Measurements from ENCODE around the gene AK5. TPM values are rescaled to one million over a fixed set of nuclear protein-coding genes. Genes with fewer than 3 reads are reported as not detected.
"Not testable (repeated sequence)": the region's sequence is repeated elsewhere in the genome, so short reads cannot be mapped to it uniquely, and the experiment has no call there.

AK5 gene
- total RNA-seq, 2 experiments from 2014 or later, result 1.6 to 2.2 TPM

DNA sequence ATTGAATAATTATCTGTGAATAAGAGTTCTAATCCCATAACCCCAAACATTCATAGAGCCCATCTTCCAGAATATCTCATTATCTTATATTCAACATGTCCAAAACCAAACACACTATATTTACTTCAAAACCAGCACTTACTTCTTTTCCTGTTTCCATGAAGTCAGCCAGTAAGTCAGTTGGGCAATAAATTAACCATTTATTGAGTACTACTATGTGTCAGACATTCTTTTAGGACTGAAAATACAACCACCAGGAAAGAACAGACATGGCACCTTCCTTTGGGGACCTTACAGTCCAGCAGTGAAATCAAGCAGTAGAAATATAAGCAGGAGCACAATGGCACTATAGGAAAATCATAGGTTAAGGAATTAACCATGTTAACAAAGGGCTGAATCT is 8.8 kb downstream of the AK5 start:
- ChIA-PET CTCF (no interaction called here), POLR2A (no interaction called here)
- intact Hi-C loops (cut with micrococcal nuclease), result no loop called here
- Mint-ChIP-seq H3K4me1 (ENCODE audit: low read depth) (no peaks in the 10 kb centered on the region), H3K9me3 (no peaks in the 10 kb centered on the region), H3K36me3 (no peaks in the 10 kb centered on the region), H3K27me3 (no peaks in the 10 kb centered on the region), H3K27ac (no peak overlapping the region), H3K4me3 (no peak overlapping the region)
- no peak for DNase-seq

DNA sequence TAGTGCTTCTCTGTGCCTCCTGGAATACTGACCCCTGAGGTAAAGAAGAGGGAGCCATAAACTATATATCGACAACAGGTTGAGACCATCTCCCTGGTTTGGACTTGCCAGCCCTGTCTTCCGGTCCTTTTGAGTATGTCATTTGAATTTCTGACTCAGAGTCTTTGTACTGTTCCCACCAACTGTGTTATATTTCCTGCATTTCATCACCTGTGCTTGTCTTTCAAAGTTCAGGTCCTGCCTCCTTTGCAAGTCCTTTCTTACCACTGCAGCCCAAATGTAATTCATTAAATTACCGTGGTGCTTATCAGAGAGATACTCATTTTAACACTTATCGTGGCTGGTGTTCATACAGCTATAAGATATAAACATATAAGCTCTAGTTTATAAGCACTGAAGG is 10.7 kb downstream of the AK5 start:
- H3K4me3 Mint-ChIP-seq, result no peak overlapping the region
- no peaks in the 10 kb centered on the region for H3K9me3 Mint-ChIP-seq
- no peak for DNase-seq
- H3K27me3 Mint-ChIP-seq, result no peaks in the 10 kb centered on the region
- no peak overlapping the region for H3K27ac Mint-ChIP-seq
- no peaks in the 10 kb centered on the region for H3K36me3 Mint-ChIP-seq
- ChIA-PET POLR2A (no interaction called here), CTCF (no interaction called here)
- intact Hi-C loops (cut with micrococcal nuclease), result no loop called here
- no peaks in the 10 kb centered on the region for H3K4me1 Mint-ChIP-seq (ENCODE audit: low read depth)

DNA sequence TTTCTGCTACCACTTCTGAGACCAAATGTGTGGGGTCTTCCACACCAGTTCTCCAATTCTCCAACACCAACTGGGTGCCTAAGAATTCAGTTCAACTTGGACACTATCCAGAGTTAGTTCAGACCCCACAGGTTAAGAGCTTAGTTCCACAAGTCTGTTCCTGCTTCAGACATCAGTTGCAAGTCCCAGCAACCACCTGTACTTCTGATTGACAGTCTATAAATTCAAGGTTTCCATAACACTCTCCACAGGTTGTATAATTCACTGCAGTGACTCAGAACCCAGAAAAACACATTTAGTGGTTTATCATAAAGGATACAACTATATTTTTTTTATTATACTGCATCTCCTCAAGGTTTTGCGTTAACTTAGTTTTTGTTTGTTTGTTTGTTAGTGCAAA is 18.7 kb downstream of the AK5 start:
- CTCF ChIA-PET, result no interaction called here
- DNase-seq, result no peak

DNA sequence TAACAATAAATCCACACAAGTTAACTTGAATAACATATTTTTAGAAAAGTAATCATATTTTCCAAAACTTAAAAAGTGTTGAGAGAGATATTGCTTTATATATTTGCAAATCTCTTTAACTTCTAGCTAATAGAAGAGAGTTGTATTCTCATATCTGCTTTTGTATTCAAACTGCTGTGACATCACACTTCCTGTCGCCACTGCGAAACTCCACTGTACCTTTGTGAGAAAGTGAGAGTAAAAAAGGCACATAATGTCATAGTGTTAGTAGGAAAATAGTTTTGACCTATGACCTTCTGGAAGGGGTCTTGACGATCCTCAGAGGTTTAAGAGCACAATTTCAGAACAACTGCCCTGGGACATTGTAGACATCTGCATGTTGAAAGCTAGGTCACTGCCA is 21.6 kb downstream of the AK5 start:
- DNase-seq, result no peak
- no peaks in the 10 kb centered on the region for H3K27me3 Mint-ChIP-seq
- H3K9me3 Mint-ChIP-seq, result peaks cover 8% of the 10 kb centered on the region
- H3K4me1 Mint-ChIP-seq (ENCODE audit: low read depth), result peaks cover 13% of the 10 kb centered on the region
- CTCF ChIA-PET, result no interaction called here
- H3K4me3 Mint-ChIP-seq, result no peak overlapping the region
- intact Hi-C loops (cut with micrococcal nuclease), result no loop called here
- no peak overlapping the region for H3K27ac Mint-ChIP-seq
- H3K36me3 Mint-ChIP-seq, result no peaks in the 10 kb centered on the region
- POLR2A ChIA-PET, result no interaction called here

More for the DNA sequence above, 18.7 kb downstream of the AK5 start:
- peaks cover 8% of the 10 kb centered on the region for H3K4me1 Mint-ChIP-seq (ENCODE audit: low read depth)
- peaks cover 1% of the 10 kb centered on the region for H3K9me3 Mint-ChIP-seq
- no peak overlapping the region for H3K27ac Mint-ChIP-seq
- POLR2A ChIA-PET, result no interaction called here
- H3K36me3 Mint-ChIP-seq, result no peaks in the 10 kb centered on the region
- H3K27me3 Mint-ChIP-seq, result no peaks in the 10 kb centered on the region
- H3K4me3 Mint-ChIP-seq, result no peak overlapping the region
- intact Hi-C loops (cut with micrococcal nuclease), result no loop called here

DNA sequence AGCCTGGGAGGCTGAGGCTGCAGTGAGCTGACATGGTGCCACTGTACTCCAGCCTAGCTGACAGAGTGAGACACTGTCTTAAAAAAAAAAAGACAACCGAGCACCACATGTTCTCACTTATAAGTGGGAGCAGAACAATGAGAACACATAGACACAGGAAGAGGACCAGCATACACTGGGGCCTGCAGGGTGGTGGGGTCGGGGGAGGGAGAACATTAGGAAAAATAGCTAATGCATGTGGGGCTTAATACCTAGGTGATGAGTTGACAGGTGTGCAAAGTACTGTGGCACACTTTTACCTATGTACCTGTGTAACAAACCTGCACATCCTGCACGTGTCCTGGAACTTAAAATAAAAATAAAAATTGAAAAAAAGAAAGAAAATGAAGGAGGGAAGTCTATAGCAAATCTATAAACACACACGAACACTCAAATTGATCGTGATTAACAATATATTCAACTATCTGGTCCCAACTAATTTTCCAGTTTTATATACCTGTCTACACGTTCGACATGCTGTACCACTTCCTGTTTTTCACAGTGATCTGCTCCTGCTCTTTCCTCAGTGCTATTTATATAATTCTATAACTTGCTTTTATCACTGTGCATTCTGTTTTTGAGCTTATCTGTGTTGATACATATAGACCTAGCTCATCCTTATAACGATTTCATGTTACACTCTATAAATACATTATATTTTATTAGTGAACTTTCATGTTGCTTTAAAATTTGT is 27.2 kb downstream of the AK5 start:
- CTCF ChIA-PET, result no interaction called here

DNA sequence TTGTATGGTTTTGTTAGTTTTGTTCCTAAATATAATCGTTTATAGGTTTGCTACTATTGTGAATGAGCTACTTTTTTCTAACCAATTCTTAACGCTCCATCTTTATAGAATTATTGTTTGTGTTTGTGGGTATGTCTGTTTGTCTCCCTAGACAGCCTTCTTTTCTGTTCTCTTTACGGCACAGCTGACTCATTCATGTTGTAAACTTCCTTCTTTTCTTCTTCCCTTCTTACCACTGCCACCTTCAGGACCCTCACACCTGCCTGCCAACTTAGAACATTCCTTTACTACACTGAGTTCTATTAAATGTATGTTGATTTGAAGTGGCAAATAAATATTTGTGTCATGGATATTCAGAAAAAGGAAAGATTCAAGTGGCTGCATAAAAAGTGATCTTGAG is 29.1 kb downstream of the AK5 start:
- ChIA-PET POLR2A (no interaction called here), CTCF (no interaction called here)
- Mint-ChIP-seq H3K36me3 (no peaks in the 10 kb centered on the region), H3K27me3 (no peaks in the 10 kb centered on the region), H3K9me3 (peaks cover 3% of the 10 kb centered on the region), H3K27ac (no peak overlapping the region), H3K4me1 (ENCODE audit: low read depth) (peaks cover 30% of the 10 kb centered on the region), H3K4me3 (no peak overlapping the region)
- DNase-seq, result no peak
- intact Hi-C loops (cut with micrococcal nuclease), result no loop called here

More for the DNA sequence above, 27.2 kb downstream of the AK5 start:
- no peaks in the 10 kb centered on the region for H3K27me3 Mint-ChIP-seq
- no peak for DNase-seq
- intact Hi-C loops (cut with micrococcal nuclease), result no loop called here
- POLR2A ChIA-PET, result no interaction called here
- H3K9me3 Mint-ChIP-seq, result peaks cover 8% of the 10 kb centered on the region
- H3K36me3 Mint-ChIP-seq, result no peaks in the 10 kb centered on the region
- peak overlapping the region; percentile 42 for H3K27ac Mint-ChIP-seq
- peaks cover 31% of the 10 kb centered on the region for H3K4me1 Mint-ChIP-seq (ENCODE audit: low read depth)
- no peak overlapping the region for H3K4me3 Mint-ChIP-seq

DNA sequence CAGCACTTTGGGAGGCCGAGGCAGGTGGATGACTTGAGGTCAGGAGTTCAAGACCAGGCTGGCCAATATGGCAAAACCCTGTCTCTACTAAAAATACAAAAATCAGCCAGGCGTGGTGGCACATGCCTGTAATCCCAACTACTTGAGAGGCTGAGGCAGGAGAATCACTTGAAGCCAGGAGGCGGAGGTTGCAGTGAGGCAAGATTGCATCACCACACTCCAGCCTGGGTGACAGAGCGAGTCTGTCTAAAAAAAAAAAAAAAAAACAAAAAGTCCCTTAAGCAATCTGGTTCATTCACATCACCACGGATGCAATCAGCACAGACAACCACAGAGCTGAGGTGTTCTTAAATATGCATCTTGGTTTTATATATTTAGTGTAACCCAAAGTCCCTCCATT is 30.5 kb downstream of the AK5 start:
- intact Hi-C loops (cut with micrococcal nuclease), result loop anchor here (2.0 kb wide), 1 partner anchor 164 kb away; no protein-coding TSS in a partner anchor
- peak; percentile 12 for DNase-seq
- H3K4me3 Mint-ChIP-seq, H3K9me3 Mint-ChIP-seq, POLR2A ChIA-PET, H3K36me3 Mint-ChIP-seq, H3K27ac Mint-ChIP-seq, H3K27me3 Mint-ChIP-seq: not testable (repeated sequence)
- H3K4me1 Mint-ChIP-seq (ENCODE audit: low read depth), result peaks cover 29% of the 10 kb centered on the region
- CTCF ChIA-PET, result interaction anchor here (1.1 kb wide), 1 partner anchor 166 kb away, joined by 4 read pairs; no protein-coding TSS in a partner anchor

DNA sequence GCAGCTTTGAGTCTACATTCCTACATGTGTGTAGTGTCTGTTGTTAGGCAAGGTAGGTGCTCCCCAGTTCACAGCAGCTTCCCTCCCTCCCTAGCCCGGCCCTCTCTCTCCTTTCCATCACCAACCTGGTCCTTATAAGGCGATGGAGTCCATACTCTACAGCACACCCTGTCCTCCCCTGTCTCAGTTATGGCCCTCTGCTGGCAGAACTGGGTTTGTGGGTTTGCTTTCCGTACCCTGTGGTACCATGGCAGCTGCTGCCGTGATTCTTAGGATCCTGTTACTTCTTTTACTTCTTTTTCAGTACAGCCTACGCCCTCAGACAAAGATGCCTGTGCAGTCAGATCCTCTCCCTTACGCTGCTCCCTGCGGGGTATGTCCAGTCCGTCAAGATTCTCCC is 31.7 kb downstream of the AK5 start:
- H3K4me3 Mint-ChIP-seq, result no peak overlapping the region

DNA sequence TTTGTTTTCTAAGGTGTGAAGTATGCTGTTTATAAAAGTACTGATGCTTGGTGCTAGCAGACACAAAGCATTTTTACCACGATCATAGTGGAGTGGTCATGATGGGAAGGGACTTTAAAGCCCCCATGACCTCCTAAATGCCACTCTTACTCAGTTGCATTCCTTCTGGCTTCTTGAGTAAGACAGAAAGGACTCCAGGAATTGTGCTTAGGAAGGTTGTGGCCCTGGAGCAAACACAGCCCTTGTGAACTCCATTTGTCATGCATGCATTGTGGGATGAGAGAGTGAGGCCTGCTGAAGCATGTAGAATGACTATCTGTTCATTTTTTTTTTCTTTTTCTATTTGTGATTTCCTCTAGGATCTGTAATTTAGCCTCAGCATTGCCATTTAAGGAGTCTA is 34.2 kb downstream of the AK5 start:
- no peak for DNase-seq
- H3K27ac Mint-ChIP-seq, result no peak overlapping the region
- H3K36me3 Mint-ChIP-seq, result no peaks in the 10 kb centered on the region
- no peak overlapping the region for H3K4me3 Mint-ChIP-seq
- intact Hi-C loops (cut with micrococcal nuclease), result no loop called here
- ChIA-PET POLR2A (no interaction called here), CTCF (no interaction called here)
- H3K27me3 Mint-ChIP-seq, result no peaks in the 10 kb centered on the region
- H3K4me1 Mint-ChIP-seq (ENCODE audit: low read depth), result peaks cover 11% of the 10 kb centered on the region
- H3K9me3 Mint-ChIP-seq, result no peaks in the 10 kb centered on the region

More for the DNA sequence above, 31.7 kb downstream of the AK5 start:
- Mint-ChIP-seq H3K27me3 (no peaks in the 10 kb centered on the region), H3K4me1 (ENCODE audit: low read depth) (peaks cover 23% of the 10 kb centered on the region), H3K36me3 (no peaks in the 10 kb centered on the region), H3K27ac (no peak overlapping the region), H3K9me3 (no peaks in the 10 kb centered on the region)
- DNase-seq, result peak; percentile 42
- ChIA-PET CTCF (interaction anchor here (1.1 kb wide), 1 partner anchor 167 kb away, joined by 4 read pairs; no protein-coding TSS in a partner anchor), POLR2A (interaction anchor here (0.6 kb wide), 1 partner anchor 169 kb away, joined by 4 read pairs; no protein-coding TSS in a partner anchor)
- intact Hi-C loops (cut with micrococcal nuclease), result loop anchor here (2.0 kb wide), 1 partner anchor 165 kb away; no protein-coding TSS in a partner anchor

DNA sequence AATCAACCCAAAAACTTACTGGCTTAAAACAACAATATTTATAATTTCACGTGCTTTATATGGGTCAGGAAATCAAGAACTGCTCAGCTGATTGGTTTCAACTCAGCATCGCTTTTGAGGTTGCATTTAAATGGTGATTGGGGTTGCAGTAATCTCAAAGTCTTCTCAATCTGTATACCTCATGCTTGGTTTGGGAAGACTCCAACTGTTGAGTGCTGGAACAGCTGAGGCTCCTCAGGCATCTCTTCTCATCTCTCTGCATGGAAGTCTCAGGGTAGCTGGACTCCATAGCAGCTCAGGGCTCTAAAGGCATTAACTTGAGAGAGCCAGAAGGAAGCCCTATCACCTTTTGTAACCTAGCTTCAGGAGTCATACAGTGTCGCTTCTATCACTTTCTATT is 35.1 kb downstream of the AK5 start:
- POLR2A ChIA-PET, result no interaction called here
- no peak overlapping the region for H3K27ac Mint-ChIP-seq
- no peak for DNase-seq

DNA sequence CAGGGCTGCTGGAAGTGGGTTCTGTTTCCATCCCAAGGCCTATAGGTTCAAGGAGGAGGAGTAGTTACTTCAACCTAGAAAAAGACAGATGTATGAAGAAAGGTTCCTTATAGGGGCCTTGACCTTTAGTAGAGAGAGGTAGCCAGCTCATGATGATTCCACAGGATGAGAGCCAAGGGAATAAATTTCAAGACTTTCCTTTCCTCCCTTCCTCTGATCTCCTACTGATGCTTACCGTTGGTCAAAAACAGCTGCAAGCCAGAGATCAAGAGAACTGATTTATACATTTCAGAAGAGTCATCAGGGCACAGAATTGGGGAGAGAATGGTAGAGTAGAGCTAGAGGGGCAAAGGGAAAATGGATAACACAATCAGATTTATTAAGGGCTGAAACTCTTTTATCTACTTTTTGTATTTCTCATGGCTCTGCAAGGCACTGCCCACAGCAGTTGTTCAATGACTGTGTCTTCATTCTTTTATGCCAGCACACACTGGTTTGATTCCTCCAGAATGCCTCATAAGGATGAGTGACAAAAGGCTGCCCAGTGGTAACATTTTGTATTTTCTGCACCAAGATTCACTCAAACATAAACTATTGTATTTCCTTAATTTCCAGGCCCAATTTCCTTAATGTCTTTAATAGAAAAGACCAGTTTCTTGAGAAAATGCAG is 37.4 kb downstream of the AK5 start:
- Mint-ChIP-seq H3K9me3 (no peaks in the 10 kb centered on the region), H3K27ac (no peak overlapping the region), H3K4me3 (no peak overlapping the region), H3K36me3 (no peaks in the 10 kb centered on the region), H3K4me1 (ENCODE audit: low read depth) (peaks cover 5% of the 10 kb centered on the region), H3K27me3 (no peaks in the 10 kb centered on the region)
- POLR2A ChIA-PET, result no interaction called here
- CTCF ChIA-PET, result no interaction called here
- intact Hi-C loops (cut with micrococcal nuclease), result no loop called here
- DNase-seq, result no peak

More for the DNA sequence above, 35.1 kb downstream of the AK5 start:
- H3K27me3 Mint-ChIP-seq, result no peaks in the 10 kb centered on the region
- CTCF ChIA-PET, result no interaction called here
- H3K4me3 Mint-ChIP-seq, result no peak overlapping the region
- intact Hi-C loops (cut with micrococcal nuclease), result no loop called here
- no peaks in the 10 kb centered on the region for H3K36me3 Mint-ChIP-seq
- H3K9me3 Mint-ChIP-seq, result no peaks in the 10 kb centered on the region
- H3K4me1 Mint-ChIP-seq (ENCODE audit: low read depth), result peaks cover 10% of the 10 kb centered on the region

DNA sequence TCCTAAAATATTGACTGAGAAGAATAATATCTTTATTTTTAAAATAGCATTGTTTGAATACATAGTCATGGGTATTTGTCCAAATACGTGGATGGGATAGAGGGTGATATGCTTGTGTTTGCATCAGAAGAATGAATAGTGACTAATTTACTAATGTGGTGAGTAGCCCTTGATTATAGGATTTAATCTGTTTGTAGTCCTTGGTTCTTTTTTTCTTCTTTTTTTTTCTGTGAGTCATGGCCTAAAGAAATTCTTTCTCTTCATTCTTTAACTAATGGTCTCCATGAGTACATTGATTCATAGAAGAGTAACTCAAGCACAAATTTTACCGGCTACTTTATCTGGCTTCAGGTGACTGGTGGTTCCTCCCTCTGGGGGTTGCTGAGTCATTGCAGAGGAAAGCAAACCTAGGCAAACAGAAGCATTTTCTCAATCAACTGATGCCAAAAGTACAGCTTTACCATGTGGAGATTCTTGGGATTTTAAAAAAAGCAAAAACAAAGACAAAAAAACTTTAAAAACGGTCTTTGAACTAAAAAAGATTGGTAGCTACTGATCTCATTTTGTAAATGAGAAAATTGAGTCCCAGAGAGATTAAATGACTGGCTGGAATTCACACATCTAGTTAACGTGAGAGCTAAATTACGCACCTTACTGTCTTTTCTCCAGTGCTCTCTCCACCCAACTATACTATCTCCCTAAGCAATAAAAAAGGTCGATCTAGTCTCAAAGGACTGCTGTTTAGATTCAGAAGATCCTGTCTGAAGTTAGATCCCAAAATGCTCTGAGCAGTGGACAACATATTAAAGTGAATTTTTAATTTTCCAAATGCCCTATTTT is 40.5 kb downstream of the AK5 start:
- no peaks in the 10 kb centered on the region for H3K9me3 Mint-ChIP-seq
- no peaks in the 10 kb centered on the region for H3K36me3 Mint-ChIP-seq
- CTCF ChIA-PET, result no interaction called here

More for the DNA sequence above, 40.5 kb downstream of the AK5 start:
- no peaks in the 10 kb centered on the region for H3K27me3 Mint-ChIP-seq
- H3K27ac Mint-ChIP-seq, result no peak overlapping the region
- peaks cover 5% of the 10 kb centered on the region for H3K4me1 Mint-ChIP-seq (ENCODE audit: low read depth)
- H3K4me3 Mint-ChIP-seq, result no peak overlapping the region
- DNase-seq, result no peak
- POLR2A ChIA-PET, result no interaction called here
- intact Hi-C loops (cut with micrococcal nuclease), result no loop called here
